Renal pelvis (tissue), 4 donors: Measurements from ENCODE around the gene TMEM167A. TPM values are rescaled to one million over a fixed set of nuclear protein-coding genes. Genes with fewer than 3 reads are reported as not detected.
"Not testable (repeated sequence)": the region's sequence is repeated elsewhere in the genome, so short reads cannot be mapped to it uniquely, and the experiment has no call there.

Experiments
- DNase-seq: peaks from one replicate; pipeline ENCODE4 v3.0.0-alpha.2; 2013
- polyA plus RNA-seq, 3 donors: library from polyadenylated mRNA; unstranded; fragments of 120-200 nt; gene quantifications; one replicate each; pipeline ENCODE4 v1.2.1, GENCODE V29; 2013; ENCODE audit not compliant: insufficient read length in 3 of 3

The TMEM167A gene
- polyA plus RNA-seq, 3 donors: 90.5 to 102 (median 96.6) TPM

GRCh38 chr5:83095957-83096539 is 18.9 kb upstream of the TMEM167A start:
- DNase-seq: no peak

GRCh38 chr5:83095163-83095956 is 18.2 kb upstream of the TMEM167A start:
- DNase-seq: no peak

- DNase-seq: no peak
Measured at GRCh38 chr5:83093692-83094091, 16.5 kb upstream of the TMEM167A start.

- no peak for DNase-seq
Measured at GRCh38 chr5:83092619-83093018, 15.4 kb upstream of the TMEM167A start.

- no peak for DNase-seq
Measured at GRCh38 chr5:83090169-83090568, 13.0 kb upstream of the TMEM167A start.

GRCh38 chr5:83085106-83085505 is 7.9 kb upstream of the TMEM167A start:
- DNase-seq: no peak

GRCh38 chr5:83084336-83084735 is 7.1 kb upstream of the TMEM167A start:
- no peak for DNase-seq

- no peak for DNase-seq
Measured at GRCh38 chr5:83082750-83083149, 5.6 kb upstream of the TMEM167A start.

GRCh38 chr5:83077662-83078261 is 568 bp upstream of the TMEM167A start:
- no peak for DNase-seq

GRCh38 chr5:83072966-83073365 is 4.2 kb downstream of the TMEM167A start:
- DNase-seq: no peak

- DNase-seq: no peak
Measured at GRCh38 chr5:83071286-83072051, 5.7 kb downstream of the TMEM167A start.

- no peak for DNase-seq
Measured at GRCh38 chr5:83069096-83069799, 7.9 kb downstream of the TMEM167A start.

- not testable (repeated sequence) for DNase-seq
Measured at GRCh38 chr5:83067377-83067776, 9.8 kb downstream of the TMEM167A start.

GRCh38 chr5:83066548-83067110 is 10.6 kb downstream of the TMEM167A start:
- DNase-seq: no peak

- no peak for DNase-seq
Measured at GRCh38 chr5:83059341-83059740, 17.9 kb downstream of the TMEM167A start.

GRCh38 chr5:83058726-83059125 is 18.5 kb downstream of the TMEM167A start:
- DNase-seq: no peak

GRCh38 chr5:83055166-83055565 is 22.0 kb downstream of the TMEM167A start:
- DNase-seq: no peak

GRCh38 chr5:83050723-83051340 is 26.4 kb downstream of the TMEM167A start:
- no peak for DNase-seq

- peak; percentile 22 for DNase-seq
Measured at GRCh38 chr5:83049370-83049885, 27.8 kb downstream of the TMEM167A start.

GRCh38 chr5:83048811-83049210 is 28.4 kb downstream of the TMEM167A start:
- no peak for DNase-seq

GRCh38 chr5:83048277-83048676 is 28.9 kb downstream of the TMEM167A start:
- no peak for DNase-seq
